ENCODE results near the gene WNT7B. TPM values are rescaled to one million over a fixed set of nuclear protein-coding genes. Genes with fewer than 3 reads are reported as not detected.

Gene WNT7B
- total and polyA plus RNA-seq, 2 experiments from 2014 or later, result 0.10 TPM; not detected in 1

DNA sequence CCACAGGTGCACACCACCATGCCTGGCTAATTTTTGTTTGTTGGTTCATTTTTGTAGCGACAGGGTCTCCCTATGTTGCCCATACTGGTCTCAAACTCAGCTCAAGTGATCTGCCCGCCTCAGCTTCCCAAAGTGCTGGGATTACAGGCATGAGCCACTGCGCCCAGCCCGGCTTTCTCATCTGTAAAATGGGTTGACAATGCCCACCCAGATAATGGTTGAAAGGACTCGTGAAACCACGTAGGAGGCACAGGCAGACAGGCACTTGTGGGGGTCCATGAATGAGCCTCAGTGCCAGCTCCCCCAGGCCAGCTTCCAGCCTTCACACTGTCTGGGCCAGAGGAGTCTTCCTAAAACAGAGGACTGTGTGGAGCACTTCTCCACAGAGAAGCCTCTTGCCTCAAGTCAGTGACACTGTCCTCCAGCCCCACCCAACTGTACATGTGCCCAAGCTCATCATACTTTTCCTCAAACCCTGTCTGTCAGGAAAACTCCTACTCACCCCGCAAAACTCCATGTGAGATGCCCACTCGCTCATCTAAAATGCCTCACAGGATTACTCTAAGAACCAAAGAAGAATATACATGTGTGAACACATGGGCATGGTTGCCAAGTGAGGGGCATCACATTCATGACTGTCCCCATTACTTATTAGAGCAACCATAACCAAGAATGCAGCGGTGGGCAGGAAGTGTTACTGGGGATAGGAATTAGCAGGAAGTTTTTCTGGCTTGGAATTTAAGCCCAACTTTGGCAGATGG lies 32.1 kb upstream of the WNT7B start:
- ATAC-seq, result no peak
- H3K4me2 ChIP-seq, result no peak overlapping the region
- H3F3A ChIP-seq (replicated peaks; ENCODE audit: low read depth), result no peaks in the 10 kb centered on the region
- no peaks in the 10 kb centered on the region for H3K36me3 Mint-ChIP-seq (ENCODE audit: low read depth)
- H3K4me1 ChIP-seq (ENCODE audit: insufficient read depth), result peaks cover 3% of the 10 kb centered on the region; the same call in 1 of the 2 replicates
- no peaks in the 10 kb centered on the region for H4K20me1 ChIP-seq (replicated peaks; ENCODE audit: insufficient read depth)
- peaks cover 9% of the 10 kb centered on the region for H3K27me3 Mint-ChIP-seq (ENCODE audit: insufficient read depth, low read depth, poor library complexity)
- no peaks in the 10 kb centered on the region for H3K9me3 Mint-ChIP-seq
- DNase-seq (ENCODE audit: low spot score), result no peak
- H3K79me2 ChIP-seq (replicated peaks; ENCODE audit: insufficient read depth), result no peaks in the 10 kb centered on the region
- H3K36me3 ChIP-seq (ENCODE audit: insufficient read depth), result no peaks in the 10 kb centered on the region
- no peak overlapping the region; the same call in 2 of the 3 replicates for H3K4me3 Mint-ChIP-seq
- H3K4me3 ChIP-seq, result no peak overlapping the region
- no peak overlapping the region for H3K27ac Mint-ChIP-seq
- H2AFZ ChIP-seq, result no peak overlapping the region
- TF ChIP-seq STAT1 (IDR thresholded peaks at IDR 0.05; ENCODE audit: unreplicated experiment) (no peak), NANOG (IDR thresholded peaks at IDR 0.05; ENCODE audit: borderline replicate concordance) (no peak), EZH2phosphoT487 (IDR thresholded peaks at IDR 0.05; ENCODE audit: unreplicated experiment) (no peak), ZNF331 (CRISPR knock-in tag; IDR thresholded peaks at IDR 0.05; ENCODE audit: low read depth) (no peak), ZNF114 (CRISPR knock-in tag; IDR thresholded peaks at IDR 0.05) (no peak)
- TF ChIP-seq, protein P1, sequence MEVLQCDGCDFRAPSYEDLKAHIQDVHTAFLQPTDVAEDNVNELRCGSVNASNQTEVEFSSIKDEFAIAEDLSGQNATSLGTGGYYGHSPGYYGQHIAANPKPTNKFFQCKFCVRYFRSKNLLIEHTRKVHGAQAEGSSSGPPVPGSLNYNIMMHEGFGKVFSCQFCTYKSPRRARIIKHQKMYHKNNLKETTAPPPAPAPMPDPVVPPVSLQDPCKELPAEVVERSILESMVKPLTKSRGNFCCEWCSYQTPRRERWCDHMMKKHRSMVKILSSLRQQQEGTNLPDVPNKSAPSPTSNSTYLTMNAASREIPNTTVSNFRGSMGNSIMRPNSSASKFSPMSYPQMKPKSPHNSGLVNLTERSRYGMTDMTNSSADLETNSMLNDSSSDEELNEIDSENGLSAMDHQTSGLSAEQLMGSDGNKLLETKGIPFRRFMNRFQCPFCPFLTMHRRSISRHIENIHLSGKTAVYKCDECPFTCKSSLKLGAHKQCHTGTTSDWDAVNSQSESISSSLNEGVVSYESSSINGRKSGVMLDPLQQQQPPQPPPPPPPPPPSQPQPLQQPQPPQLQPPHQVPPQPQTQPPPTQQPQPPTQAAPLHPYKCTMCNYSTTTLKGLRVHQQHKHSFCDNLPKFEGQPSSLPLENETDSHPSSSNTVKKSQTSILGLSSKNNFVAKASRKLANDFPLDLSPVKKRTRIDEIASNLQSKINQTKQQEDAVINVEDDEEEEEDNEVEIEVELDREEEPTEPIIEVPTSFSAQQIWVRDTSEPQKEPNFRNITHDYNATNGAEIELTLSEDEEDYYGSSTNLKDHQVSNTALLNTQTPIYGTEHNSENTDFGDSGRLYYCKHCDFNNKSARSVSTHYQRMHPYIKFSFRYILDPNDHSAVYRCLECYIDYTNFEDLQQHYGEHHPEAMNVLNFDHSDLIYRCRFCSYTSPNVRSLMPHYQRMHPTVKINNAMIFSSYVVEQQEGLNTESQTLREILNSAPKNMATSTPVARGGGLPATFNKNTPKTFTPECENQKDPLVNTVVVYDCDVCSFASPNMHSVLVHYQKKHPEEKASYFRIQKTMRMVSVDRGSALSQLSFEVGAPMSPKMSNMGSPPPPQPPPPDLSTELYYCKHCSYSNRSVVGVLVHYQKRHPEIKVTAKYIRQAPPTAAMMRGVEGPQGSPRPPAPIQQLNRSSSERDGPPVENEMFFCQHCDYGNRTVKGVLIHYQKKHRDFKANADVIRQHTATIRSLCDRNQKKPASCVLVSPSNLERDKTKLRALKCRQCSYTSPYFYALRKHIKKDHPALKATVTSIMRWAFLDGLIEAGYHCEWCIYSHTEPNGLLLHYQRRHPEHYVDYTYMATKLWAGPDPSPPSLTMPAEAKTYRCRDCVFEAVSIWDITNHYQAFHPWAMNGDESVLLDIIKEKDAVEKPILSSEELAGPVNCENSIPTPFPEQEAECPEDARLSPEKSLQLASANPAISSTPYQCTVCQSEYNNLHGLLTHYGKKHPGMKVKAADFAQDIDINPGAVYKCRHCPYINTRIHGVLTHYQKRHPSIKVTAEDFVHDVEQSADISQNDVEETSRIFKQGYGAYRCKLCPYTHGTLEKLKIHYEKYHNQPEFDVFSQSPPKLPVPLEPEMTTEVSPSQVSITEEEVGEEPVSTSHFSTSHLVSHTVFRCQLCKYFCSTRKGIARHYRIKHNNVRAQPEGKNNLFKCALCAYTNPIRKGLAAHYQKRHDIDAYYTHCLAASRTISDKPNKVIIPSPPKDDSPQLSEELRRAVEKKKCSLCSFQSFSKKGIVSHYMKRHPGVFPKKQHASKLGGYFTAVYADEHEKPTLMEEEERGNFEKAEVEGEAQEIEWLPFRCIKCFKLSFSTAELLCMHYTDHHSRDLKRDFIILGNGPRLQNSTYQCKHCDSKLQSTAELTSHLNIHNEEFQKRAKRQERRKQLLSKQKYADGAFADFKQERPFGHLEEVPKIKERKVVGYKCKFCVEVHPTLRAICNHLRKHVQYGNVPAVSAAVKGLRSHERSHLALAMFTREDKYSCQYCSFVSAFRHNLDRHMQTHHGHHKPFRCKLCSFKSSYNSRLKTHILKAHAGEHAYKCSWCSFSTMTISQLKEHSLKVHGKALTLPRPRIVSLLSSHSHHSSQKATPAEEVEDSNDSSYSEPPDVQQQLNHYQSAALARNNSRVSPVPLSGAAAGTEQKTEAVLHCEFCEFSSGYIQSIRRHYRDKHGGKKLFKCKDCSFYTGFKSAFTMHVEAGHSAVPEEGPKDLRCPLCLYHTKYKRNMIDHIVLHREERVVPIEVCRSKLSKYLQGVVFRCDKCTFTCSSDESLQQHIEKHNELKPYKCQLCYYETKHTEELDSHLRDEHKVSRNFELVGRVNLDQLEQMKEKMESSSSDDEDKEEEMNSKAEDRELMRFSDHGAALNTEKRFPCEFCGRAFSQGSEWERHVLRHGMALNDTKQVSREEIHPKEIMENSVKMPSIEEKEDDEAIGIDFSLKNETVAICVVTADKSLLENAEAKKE (CRISPR knock-in tag; IDR thresholded peaks at IDR 0.05), result no peak
- no peaks in the 10 kb centered on the region for H3K9me2 ChIP-seq (ENCODE audit: insufficient read depth)
- peaks cover 6% of the 10 kb centered on the region; the same call in 2 of the 3 replicates for H3K4me1 Mint-ChIP-seq
- no peak overlapping the region for H3K27ac ChIP-seq (ENCODE audit: low read depth)
- H3K27me3 ChIP-seq (ENCODE audit: insufficient read depth), result no peaks in the 10 kb centered on the region

All from GM23338 (cell line).